NCI-H1930 (cell line): ENCODE measurements around the gene PGAP2.
"Not testable (repeated sequence)": the region's sequence is repeated elsewhere in the genome, so short reads cannot be mapped to it uniquely, and the experiment has no call there.

ENCODE experiments used
- DNase-seq, 2 experiments: peaks; one replicate each; lab custom pipeline; 2025; lab: John Stamatoyannopoulos, UW

PGAP2 gene

DNA sequence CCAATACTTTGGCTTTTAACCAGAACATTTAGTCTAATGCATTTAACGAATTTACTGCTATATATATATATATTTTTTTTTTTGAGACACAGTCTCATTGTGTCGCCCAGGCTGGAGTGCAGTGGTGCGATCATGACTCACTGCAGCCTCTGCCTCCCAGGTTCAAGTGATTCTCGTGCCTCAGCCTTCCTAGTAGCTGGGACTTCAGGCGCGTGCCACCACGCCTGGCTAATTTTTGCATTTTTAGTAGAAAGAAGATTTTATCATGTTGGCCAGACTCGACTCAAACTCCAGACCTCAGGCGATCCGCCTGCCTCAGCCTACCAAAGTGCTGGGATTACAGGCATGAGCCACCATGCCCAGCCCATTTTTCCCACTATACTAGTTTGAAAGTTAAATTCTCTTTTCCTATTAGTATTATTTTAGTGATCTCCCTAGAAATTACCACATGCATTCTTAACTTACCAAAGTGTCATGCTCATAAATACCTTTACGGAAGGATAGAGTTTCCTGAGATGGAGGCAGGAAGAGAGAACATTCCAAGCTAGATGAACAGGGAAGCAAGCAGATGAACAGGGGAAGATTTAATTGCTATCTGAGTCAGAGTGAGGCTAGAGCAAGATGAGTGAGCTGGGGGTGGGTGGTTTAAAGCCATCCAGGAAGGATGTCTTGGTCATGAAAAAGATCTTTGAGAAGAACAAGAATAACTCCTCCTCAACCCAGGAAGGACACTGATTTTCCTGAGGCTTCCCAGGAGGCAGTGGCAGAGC, 4.4 kb upstream of the PGAP2 start:
- DNase-seq = no peak

DNA sequence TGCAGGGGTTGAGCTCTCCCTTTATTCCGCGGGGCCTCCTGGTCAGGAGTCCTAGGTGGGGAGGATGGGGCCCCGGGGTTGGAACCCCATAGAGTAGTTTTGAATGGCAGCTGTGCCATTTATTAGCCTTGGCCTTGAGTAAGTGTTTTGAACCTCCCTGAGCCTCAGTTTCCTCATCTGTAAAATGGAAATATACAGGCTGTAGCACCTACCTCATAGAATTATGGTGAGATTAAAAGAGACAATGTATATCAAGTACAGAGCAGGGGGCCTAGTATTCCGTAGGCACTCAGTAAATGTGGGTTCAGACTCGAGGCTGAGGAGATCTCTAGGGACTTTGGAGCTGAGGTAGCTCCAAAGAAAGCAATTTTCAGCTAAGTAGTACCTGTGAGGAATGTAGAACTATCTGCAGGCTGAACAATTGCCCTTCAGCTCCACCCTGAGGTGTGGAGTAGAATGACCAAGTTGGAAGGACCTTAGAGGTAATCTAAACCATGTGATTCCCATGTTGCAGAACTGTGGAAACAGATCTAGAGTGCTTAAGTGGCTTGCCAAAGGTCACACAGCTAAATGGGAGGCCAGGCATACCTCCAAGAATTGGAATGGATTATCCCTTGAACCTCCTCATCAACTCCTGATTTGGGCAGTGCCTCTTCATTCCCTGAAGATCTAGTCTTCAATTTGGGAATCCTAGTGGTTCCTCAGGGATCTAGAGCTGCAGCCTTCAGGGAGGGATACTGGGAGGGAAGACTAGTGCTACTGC, 682 bp downstream of the PGAP2 start:
- no peak for DNase-seq

DNA sequence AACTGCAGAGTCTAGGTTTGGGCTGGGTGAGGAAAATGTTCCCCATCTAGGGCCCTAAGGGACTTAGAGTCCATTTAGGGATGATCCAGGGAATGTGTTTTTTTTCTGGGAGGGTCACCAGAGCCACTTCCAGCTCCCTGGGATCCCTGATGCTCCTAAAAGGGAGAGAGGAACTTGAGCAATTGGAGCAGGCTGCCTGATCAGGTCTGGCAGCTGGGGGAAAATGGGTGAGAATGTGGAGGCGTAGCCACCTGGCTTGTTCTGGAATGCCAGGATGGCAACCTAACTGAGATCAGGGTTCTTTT, 1.2 kb downstream of the PGAP2 start:
- DNase-seq = no peak

DNA sequence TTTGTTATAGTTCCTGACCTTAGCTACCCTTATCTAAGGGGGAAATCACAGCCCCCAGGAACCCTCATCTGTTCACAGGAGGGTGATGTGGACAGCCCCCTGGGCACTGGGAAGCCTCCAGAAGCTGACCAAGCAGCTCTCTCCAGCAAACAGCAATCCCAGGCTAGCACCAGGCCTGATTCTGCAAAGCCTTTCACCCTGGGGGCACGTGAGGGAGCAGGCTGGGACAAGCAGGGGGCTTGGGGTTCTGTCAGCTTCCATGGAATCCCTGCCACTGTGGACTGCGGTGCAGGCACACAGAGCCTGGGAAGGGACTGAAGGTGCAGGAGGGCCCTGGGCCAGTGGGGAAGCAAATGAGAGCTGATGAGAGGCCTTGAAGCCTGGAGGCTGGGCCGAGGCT, 2.1 kb downstream of the PGAP2 start:
- DNase-seq = no peak

DNA sequence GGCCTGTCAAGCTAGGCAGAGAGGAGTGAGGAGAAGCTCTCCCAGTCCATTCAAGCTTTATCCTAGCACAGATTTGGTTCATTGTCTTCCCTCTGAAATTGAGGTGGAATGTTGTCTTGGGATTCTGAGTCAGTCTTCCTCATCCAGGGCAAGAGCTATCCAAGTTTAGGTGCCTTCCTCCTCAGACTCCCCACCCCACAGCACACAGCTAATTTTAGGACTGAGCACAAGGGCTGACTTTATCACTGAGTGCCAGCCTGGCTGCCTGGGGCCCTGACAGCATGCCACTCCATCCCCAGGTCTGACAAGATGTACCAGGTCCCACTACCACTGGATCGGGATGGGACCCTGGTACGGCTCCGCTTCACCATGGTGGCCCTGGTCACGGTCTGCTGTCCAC, 2.6 kb downstream of the PGAP2 start:
- DNase-seq = no peak

DNA sequence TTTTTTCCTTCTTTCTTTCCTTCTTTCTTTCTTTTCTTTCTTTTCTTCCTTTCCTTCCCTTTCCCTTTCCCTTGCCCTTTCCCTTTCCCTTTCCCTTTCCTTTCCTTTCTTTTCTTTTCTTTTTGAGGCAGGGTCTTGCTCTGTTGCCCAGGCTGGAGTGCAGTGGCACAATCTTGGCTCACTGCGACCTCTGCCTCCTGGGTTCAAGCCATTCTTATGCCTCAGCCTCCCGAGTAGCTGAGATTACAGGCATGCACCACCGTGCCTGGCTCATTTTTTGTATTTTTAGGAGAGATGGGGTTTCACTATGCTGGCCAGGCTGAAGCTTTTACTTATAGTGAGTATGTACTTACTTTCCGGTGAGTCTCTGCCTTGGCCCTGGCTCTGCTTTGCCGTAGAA, 6.5 kb downstream of the PGAP2 start:
- DNase-seq = not testable (repeated sequence)

DNA sequence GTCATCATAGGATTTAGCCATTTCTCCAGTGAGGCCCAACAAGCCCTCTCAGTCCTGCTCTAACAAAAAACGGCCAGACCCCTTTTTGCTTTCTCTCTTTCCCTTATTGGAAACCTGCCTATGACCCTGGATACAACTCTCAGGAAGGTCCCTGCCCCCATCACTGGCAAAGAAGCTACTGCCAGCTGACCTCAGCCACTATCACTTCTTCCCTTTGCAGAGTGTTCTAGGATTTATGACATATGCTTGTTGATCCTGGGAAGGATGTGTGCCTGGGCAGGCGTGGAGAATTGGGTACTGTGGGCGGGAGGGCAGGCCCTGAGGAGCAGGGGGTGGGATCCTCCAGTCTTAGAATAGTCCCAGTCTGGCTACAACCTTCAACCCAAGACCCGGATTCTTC, 7.5 kb downstream of the PGAP2 start:
- no peak for DNase-seq

DNA sequence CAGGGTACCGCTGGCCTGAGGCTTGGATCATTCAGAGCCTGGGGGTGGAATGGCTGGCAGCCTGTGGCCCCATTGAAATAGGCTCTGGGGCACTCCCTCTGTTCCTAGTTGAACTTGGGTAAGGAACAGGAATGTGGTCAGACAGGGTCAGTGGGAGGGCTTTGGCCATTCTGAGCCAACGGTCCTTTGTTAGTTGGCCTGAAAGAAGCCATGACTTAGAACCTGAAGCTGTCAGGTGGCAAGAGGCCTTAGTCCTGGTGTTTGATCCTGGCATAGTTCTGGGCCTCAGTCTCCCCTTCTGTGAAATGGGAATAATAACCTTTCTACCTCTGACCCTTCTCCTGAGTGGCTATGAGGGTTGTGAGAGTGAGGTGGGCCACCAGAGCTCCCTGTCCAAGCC, 8.3 kb downstream of the PGAP2 start:
- no peak for DNase-seq

DNA sequence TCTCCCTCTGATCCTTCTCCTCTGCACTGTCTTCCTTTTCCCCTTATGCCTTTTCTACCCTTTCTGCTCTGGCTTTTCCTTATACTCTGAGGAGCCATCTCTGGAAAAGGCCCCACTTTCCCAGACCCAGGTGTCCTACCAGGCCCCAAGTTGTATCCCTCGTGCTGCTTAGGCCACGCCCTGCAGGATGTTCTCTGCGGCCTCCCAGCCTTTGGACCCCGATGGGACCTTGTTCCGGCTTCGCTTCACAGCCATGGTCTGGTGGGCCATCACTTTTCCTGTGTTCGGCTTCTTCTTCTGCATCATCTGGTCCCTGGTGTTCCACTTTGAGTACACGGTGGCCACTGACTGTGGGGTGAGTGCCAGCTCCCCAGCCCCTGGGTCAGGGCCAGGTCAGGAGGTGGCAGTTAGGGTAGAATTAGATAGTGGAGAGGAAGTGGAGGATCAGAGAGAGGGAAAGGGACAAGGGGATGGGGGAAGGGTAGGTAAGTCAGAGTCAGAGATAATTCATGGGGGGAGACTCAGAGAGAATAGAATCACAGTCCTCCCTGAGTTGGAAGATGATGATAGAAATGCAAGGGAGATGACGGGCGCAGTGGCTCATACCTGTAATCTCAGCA, 8.9 kb downstream of the PGAP2 start:
- no peak for DNase-seq

DNA sequence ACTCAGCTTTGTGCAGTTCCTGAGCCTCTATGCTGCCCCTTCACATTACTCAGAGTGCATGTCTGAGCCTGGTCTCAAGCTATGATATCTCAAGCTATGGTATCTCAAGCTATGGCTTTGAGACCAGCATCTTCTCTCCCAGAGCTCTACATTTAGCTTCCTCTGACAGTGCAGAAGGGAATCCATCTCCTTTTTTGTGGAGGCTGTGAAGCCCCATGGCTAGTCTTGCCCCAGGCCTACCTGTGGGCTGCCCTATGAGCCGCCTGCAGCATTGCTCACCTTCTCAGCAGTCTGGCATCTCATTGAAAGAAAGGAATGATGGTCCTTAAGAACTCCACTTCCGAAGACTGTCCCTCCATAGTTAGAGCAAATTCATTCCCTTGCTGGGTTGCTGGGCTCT, 12.6 kb downstream of the PGAP2 start:
- DNase-seq = no peak

DNA sequence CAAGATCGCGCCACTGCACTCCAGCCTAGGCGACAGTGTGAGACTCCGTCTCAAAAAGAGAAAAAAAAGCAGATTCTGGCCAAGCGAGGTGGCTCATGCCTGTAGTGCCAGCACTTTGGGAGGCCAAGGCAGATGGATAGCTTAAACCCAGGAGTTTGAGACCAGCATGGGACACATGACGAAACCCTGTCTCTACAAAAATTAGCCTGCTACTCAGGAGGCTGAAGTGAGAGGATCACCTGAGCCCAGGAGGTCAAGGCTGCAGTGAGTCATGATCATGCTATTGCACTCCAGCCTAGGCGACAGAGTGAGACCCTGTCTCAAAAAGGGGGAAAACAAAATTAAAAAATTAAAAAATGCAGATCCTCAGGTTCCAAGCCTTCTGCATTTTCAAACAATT, 14.0 kb downstream of the PGAP2 start:
- DNase-seq = no peak

DNA sequence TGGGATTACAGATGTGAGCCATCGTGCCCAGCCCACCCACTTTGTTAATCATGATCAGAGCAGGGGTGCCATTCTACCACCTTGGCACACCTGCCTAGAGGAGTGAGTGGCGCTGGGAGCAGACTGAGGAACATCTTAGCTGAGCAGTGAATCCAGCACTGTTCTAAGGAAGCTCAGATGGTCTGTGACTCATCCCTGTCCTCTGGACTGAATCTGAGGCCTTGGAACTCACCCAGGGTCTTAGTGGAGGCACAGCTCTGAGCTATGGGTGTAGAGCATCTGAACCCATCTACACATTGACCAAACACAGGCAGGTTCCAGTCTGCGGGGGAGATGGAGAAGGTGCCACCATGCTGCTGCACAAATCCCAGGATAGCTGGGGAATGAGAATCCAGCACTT, 14.9 kb downstream of the PGAP2 start:
- DNase-seq = no peak

DNA sequence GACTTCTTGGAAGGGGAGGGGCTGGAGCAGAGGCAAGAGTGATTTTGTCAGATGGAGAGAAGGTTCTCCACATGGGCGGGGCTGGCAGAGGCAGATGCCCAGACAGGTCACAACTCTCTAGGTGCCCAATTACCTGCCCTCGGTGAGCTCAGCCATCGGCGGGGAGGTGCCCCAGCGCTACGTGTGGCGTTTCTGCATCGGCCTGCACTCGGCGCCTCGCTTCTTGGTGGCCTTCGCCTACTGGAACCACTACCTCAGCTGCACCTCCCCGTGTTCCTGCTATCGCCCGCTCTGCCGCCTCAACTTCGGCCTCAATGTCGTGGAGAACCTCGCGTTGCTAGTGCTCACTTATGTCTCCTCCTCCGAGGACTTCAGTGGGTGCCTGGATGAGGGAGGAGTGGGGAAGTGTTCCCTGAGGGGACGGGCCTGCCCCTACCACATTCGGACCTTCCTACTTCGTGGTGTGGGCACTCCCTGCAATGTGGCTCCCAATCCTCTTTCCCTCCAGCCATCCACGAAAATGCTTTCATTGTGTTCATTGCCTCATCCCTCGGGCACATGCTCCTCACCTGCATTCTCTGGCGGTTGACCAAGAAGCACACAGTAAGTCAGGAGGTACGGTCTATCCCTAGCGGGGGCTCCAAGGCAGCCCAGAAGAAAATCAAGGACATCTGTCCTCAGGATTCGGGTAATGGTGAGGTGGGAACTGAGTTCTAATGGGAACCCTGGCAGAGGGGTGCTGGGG, 15.6 kb downstream of the PGAP2 start:
- DNase-seq = no peak

DNA sequence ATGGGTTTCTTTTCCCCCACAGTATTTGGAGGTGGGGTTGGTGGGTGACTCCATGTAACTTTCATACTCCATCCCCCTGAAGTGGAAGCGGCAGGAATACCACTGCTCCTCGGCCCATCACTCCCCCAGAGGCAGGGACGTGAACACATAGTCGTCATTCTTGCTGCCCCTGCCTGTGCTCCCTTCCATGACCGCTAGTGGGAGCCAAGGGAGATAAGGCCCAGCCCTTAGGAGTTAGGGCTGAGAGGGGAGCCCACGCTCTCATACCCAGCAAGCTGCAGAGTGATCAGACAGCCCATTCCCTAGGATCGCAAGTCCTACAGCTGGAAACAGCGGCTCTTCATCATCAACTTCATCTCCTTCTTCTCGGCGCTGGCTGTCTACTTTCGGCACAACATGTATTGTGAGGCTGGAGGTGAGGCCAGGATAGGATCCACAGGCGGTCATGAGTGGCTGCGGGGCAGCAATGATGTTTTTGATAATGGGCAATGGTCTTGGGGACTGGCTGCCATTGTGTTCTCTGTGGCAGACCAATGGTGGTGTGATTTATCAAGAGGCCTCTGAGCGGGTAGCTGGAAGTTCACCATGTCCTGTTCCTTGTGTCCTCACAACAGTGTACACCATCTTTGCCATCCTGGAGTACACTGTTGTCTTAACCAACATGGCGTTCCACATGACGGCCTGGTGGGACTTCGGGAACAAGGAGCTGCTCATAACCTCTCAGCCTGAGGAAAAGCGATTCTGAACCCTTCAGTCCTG, 16.5 kb downstream of the PGAP2 start:
- DNase-seq = peak; percentile 32 to 42

DNA sequence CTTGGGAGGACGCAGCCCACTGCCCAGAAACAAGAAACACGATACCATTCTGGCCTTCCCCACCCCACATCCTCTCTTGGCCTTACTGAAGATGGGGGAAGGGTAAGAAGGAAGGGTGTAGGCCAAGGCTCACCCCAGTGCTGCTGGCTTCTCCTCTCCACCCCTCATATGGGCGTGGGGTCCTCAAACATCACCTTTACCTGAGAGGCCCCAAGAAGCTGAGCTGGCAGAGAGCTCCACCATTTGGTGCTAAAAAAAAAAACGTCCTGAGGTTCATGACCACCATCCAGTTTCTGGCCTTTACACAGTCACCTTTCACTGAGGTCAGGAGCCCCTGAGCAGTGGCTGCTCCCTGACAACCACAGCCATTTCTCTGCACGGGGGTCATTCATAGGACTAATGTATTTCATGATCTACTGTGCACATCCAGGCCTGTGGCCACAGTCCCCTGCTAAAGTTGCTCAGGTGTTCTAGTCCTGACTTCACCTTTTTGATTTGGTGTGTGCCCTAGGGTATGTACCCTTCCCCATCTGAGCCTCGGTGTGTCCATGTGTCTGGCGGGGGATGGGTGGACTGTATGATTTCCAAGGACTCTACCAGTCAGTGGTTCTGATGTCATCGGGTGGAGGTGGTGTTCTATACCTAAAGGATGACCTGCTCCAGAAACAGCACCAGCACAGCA, 17.3 kb downstream of the PGAP2 start:
- DNase-seq = no peak

DNA sequence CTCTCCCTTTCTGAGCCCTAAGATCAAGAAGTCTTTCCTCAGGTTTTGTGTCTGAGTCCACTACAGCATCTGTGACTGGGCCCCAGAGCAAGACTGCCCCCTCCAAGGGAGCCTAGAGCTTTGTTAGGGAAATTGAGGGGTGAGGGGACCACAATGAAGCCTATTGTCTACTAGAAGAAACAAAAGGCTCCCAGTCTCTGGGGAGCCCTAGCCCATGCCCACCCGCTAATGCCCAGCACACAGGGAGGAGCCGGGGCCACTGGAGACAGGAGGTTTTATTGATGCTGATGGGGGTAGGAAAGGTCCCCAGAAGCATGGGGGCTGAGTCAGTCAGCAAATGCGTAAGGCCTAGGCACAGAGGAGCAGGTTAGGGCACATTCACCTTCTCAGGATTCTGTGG, 18.4 kb downstream of the PGAP2 start:
- DNase-seq = no peak

DNA sequence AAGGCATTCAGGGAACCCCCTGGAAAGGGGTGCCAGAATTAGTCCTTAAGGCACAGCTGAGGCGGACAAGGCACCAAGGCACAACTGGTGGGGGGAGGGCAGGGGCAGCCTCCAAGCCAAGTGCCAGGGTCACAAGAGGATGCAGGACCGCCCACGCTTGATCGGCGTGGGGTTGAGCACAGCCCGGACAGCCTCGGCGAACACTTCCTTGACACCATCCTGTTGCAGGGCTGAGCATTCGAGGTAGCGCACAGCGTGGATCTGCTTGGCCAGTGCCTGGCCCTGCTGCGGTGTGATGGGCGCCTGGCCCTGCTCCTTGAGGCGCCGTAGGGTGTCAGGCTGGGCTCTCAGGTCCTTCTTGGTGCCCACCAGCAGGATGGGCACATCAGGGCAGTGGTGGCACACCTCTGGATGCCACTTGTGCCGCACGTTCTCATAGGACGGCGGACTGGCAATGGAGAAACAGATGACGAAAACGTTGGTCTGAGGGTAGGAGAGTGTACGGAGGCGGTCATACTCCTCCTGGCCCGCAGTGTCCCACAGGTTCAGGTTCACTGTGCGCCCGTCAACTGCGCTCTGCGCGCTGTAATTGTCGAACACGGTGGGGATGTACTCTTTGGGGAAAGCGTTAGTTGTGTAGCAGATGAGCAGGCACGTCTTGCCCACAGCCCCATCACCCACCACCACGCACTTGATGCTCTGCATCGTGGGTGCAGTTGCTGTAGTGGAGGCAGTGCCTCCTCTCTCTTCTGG, 19.2 kb downstream of the PGAP2 start:
- no peak for DNase-seq

DNA sequence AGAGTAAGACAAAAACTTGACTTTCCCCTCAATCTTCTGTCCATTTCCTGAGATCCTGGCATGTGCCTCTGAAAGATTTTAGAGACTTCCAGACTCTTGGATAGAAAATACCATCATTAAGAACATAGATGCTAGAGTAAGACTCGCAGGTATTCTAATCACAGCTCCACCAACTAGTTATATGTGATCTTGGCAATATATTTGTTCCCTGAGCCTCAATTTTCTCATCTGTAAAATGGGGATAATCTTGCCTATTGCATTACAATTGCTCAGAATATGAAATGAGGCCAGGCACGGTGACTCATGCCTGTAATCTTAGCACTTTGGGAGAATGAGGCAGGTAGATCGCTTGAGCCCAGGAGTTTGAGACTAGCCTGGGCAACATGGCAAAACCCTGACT, 21.7 kb downstream of the PGAP2 start:
- DNase-seq = no peak

DNA sequence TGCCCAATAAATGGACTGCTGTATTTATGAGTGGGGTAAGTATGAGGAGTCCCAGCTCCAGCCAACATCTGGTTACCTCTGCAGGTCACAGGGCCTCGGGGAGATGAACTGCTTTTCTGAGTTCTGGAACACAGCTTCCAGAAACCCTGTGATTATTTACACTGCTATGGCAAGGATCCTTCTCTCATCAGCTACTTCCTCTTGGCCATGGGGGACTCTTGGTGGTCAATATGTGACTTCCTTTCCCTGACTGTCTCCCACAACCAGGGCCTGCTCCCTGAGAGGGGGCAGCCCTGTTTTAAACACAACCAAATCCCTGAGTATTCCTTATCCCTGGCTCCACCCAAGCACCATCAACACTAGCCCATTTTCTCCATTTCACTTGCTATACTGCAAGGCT, 22.4 kb downstream of the PGAP2 start:
- DNase-seq = no peak

DNA sequence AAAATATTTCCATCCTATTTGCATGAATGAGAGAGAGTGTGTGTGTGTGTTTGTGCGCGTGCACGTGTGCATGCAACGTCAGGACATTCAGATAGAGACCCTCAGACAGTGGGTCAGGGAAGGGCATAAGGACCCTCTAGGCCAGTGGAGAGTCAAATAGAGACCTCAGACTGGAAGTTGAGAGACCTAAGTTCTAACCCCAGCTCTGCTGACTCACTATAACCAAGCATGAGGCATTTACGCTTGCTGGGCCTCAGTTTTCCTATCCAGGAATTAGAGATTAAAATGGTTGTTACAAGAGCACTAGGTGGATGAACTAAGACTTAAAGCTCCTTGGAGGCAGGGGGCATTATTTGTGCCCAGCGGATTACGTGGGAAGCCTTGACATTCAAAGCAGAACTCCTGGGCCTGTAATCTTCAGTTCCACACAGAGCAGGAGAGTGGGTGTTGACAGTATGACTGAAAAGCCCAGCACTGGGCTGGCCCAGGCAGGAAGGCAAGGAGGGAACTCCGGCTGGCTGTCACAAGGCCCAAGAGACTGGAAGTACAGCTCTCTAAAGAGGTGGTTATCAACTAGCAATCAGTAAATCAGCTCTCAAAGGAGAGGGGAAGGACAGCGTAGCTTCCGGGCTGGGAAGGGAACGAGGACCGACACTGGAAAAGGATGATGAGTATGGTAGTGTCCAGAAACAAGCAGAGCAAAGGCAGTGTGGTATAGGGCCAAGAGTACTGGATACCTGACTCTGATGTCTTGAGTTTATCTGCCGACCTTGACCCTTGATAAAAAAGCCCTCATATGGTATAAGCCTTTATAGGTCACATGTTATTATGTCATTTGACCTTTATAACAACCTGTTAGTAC, 23.2 kb downstream of the PGAP2 start:
- no peak for DNase-seq
